ENCODE results near the gene MPLKIP. TPM values are rescaled to one million over a fixed set of nuclear protein-coding genes. Genes with fewer than 3 reads are reported as not detected.

Gene MPLKIP
- total RNA-seq, 1 experiment from 2014 or later, result 52.2 TPM

Other genes starting within 250 kb of the MPLKIP start
- 41.9 and 44.0 TPM in 2 replicates for gene CDK13, start 184.4 kb downstream of the MPLKIP start, total RNA-seq (2014; rRNA removed)
- 23.3 and 29.0 TPM in 2 replicates for gene SUGCT, start 383 bp upstream of the MPLKIP start, total RNA-seq (2014; rRNA removed)